ENCODE measurements around the gene ADARB2. TPM values are rescaled to one million over a fixed set of nuclear protein-coding genes. Genes with fewer than 3 reads are reported as not detected.

The ADARB2 gene
- total RNA-seq, 1 experiment from 2014 or later: not detected

- in situ Hi-C loops (cut with HindIII; ENCODE audit: low pct_unique_long_range_greater_than_20kb, low sequenced_read_pairs): no loop called here
- no peak for DNase-seq (ENCODE audit: low read depth)
These were observed 360.1 kb downstream of the ADARB2 start for GRCh38 chr10:1377231-1377630.

- in situ Hi-C loops (cut with HindIII; ENCODE audit: low pct_unique_long_range_greater_than_20kb, low sequenced_read_pairs): no loop called here
- no peak for DNase-seq (ENCODE audit: low read depth)
These were observed 360.9 kb downstream of the ADARB2 start for GRCh38 chr10:1376384-1376945.

GRCh38 chr10:1375346-1376170 is 361.8 kb downstream of the ADARB2 start:
- no peak for DNase-seq (ENCODE audit: low read depth)
- in situ Hi-C loops (cut with HindIII; ENCODE audit: low pct_unique_long_range_greater_than_20kb, low sequenced_read_pairs): no loop called here

GRCh38 chr10:1374511-1375345 is 362.6 kb downstream of the ADARB2 start:
- in situ Hi-C loops (cut with HindIII; ENCODE audit: low pct_unique_long_range_greater_than_20kb, low sequenced_read_pairs): no loop called here
- no peak for DNase-seq (ENCODE audit: low read depth)

- in situ Hi-C loops (cut with HindIII; ENCODE audit: low pct_unique_long_range_greater_than_20kb, low sequenced_read_pairs): no loop called here
- no peak for DNase-seq (ENCODE audit: low read depth)
These were observed 364.0 kb downstream of the ADARB2 start for GRCh38 chr10:1373287-1373686.

GRCh38 chr10:1372212-1372611 is 365.1 kb downstream of the ADARB2 start:
- in situ Hi-C loops (cut with HindIII; ENCODE audit: low pct_unique_long_range_greater_than_20kb, low sequenced_read_pairs): no loop called here
- DNase-seq (ENCODE audit: low read depth): no peak

- DNase-seq (ENCODE audit: low read depth): no peak
- in situ Hi-C loops (cut with HindIII; ENCODE audit: low pct_unique_long_range_greater_than_20kb, low sequenced_read_pairs): no loop called here
These were observed 367.0 kb downstream of the ADARB2 start for GRCh38 chr10:1370298-1370697.

- in situ Hi-C loops (cut with HindIII; ENCODE audit: low pct_unique_long_range_greater_than_20kb, low sequenced_read_pairs): no loop called here
- no peak for DNase-seq (ENCODE audit: low read depth)
These were observed 367.7 kb downstream of the ADARB2 start for GRCh38 chr10:1369665-1370064.

GRCh38 chr10:1369197-1369596 is 368.1 kb downstream of the ADARB2 start:
- in situ Hi-C loops (cut with HindIII; ENCODE audit: low pct_unique_long_range_greater_than_20kb, low sequenced_read_pairs): no loop called here
- DNase-seq (ENCODE audit: low read depth): no peak

GRCh38 chr10:1368842-1369171 is 368.5 kb downstream of the ADARB2 start:
- DNase-seq (ENCODE audit: low read depth): peak; percentile 14
- in situ Hi-C loops (cut with HindIII; ENCODE audit: low pct_unique_long_range_greater_than_20kb, low sequenced_read_pairs): no loop called here

- in situ Hi-C loops (cut with HindIII; ENCODE audit: low pct_unique_long_range_greater_than_20kb, low sequenced_read_pairs): no loop called here
These were observed 369.1 kb downstream of the ADARB2 start for GRCh38 chr10:1367938-1368841.

GRCh38 chr10:1366811-1367425 is 370.4 kb downstream of the ADARB2 start:
- DNase-seq (ENCODE audit: low read depth): no peak
- in situ Hi-C loops (cut with HindIII; ENCODE audit: low pct_unique_long_range_greater_than_20kb, low sequenced_read_pairs): no loop called here

More at GRCh38 chr10:1367938-1368841, 369.1 kb downstream of the ADARB2 start:
- no peak for DNase-seq (ENCODE audit: low read depth)

- in situ Hi-C loops (cut with HindIII; ENCODE audit: low pct_unique_long_range_greater_than_20kb, low sequenced_read_pairs): no loop called here
These were observed 371.0 kb downstream of the ADARB2 start for GRCh38 chr10:1366322-1366691.

GRCh38 chr10:1365540-1366321 is 371.6 kb downstream of the ADARB2 start:
- no peak for DNase-seq (ENCODE audit: low read depth)
- in situ Hi-C loops (cut with HindIII; ENCODE audit: low pct_unique_long_range_greater_than_20kb, low sequenced_read_pairs): no loop called here

More at GRCh38 chr10:1366322-1366691, 371.0 kb downstream of the ADARB2 start:
- DNase-seq (ENCODE audit: low read depth): no peak

- DNase-seq (ENCODE audit: low read depth): no peak
- in situ Hi-C loops (cut with HindIII; ENCODE audit: low pct_unique_long_range_greater_than_20kb, low sequenced_read_pairs): no loop called here
These were observed 373.0 kb downstream of the ADARB2 start for GRCh38 chr10:1364151-1364910.

GRCh38 chr10:1363446-1364121 is 373.7 kb downstream of the ADARB2 start:
- in situ Hi-C loops (cut with HindIII; ENCODE audit: low pct_unique_long_range_greater_than_20kb, low sequenced_read_pairs): no loop called here
- no peak for DNase-seq (ENCODE audit: low read depth)
